ENCODE results near the gene ZWILCH. TPM values are rescaled to one million over a fixed set of nuclear protein-coding genes. Genes with fewer than 3 reads are reported as not detected.
A peak's percentile ranks its signal among the peaks of the same experiment; 100 is the strongest.

Gene ZWILCH
- total RNA-seq, 1 donor from 2014 or later = 89.5 TPM

DNA sequence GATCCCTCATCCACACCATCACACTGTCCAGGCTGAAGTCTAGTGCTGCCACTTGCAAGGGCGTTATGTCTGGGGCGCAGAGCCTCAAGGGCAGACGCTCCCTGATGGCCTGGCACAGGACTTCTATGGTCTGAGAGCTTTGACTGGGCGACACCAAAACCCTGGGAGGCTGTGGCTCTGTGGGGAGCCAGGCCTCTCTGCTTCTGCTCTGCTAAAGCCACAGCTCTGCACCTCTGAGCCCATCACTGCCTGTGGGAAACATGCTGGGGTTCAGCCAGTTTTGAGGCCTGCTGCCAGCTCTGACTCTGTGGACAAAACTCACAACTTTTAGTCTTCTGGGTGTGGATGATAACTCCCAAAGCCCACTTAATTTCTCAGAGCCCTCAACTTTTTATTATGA lies 67.0 kb downstream of the ZWILCH start:
- H3K79me2 ChIP-seq (ENCODE audit: low read depth) = no peaks in the 10 kb centered on the region
- H3K36me3 Mint-ChIP-seq = no peaks in the 10 kb centered on the region
- no peaks in the 10 kb centered on the region for H3K27me3 ChIP-seq
- H3K4me1 ChIP-seq = no peaks in the 10 kb centered on the region
- H3K9me3 Mint-ChIP-seq = no peaks in the 10 kb centered on the region
- H2AFZ ChIP-seq (replicated peaks) = no peak overlapping the region
- H3K9ac ChIP-seq = no peak overlapping the region
- H3K27ac ChIP-seq = no peak overlapping the region
- H3K9me3 ChIP-seq (ENCODE audit: low read depth) = no peaks in the 10 kb centered on the region
- H4K20me1 ChIP-seq (ENCODE audit: low read depth) = no peaks in the 10 kb centered on the region
- H3K4me2 ChIP-seq = no peak overlapping the region
- peaks cover 29% of the 10 kb centered on the region for H3K4me1 Mint-ChIP-seq
- no peak overlapping the region for H3K27ac Mint-ChIP-seq
- peaks cover 2% of the 10 kb centered on the region for H3K27me3 Mint-ChIP-seq (ENCODE audit: insufficient read depth, low read depth)
- H3K4me3 ChIP-seq = no peak overlapping the region
- TF ChIP-seq EZH2phosphoT487 (IDR thresholded peaks at IDR 0.05) (no peak), EZH2 (IDR thresholded peaks at IDR 0.05) (no peak), CTCF (IDR thresholded peaks at IDR 0.05) (no peak)
- no peak overlapping the region for H3K4me3 Mint-ChIP-seq
- no peaks in the 10 kb centered on the region for H3K36me3 ChIP-seq
- DNase-seq (ENCODE audit: low spot score) = no peak
- H3F3A ChIP-seq (ENCODE audit: low read depth) = no peaks in the 10 kb centered on the region

DNA sequence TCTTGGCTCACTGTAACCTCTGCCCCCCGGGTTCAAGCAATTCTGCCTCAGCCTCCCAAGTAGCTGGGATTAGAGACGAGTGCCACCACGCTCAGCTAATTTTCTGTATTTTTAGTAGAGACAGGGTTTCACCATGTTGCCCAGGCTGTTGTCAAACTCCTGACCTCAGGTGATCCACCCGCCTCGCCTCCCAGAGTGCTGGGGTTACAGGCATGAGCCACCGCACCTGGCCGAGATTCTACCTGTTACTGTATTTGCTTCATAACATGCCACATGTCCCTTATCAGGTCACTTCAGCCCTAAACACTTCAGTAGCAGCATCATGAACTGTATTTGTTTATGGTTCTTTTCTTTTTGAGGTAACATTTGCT lies 68.2 kb downstream of the ZWILCH start:
- H3K27me3 Mint-ChIP-seq (ENCODE audit: insufficient read depth, low read depth) = peaks cover 2% of the 10 kb centered on the region
- no peak overlapping the region for H3K4me3 Mint-ChIP-seq
- Histone ChIP-seq H2AFZ (replicated peaks) (no peak overlapping the region), H3K27me3 (no peaks in the 10 kb centered on the region), H3K4me1 (no peaks in the 10 kb centered on the region), H3K27ac (no peak overlapping the region), H4K20me1 (ENCODE audit: low read depth) (no peaks in the 10 kb centered on the region), H3F3A (ENCODE audit: low read depth) (no peaks in the 10 kb centered on the region), H3K79me2 (ENCODE audit: low read depth) (no peaks in the 10 kb centered on the region), H3K9me3 (ENCODE audit: low read depth) (no peaks in the 10 kb centered on the region), H3K9ac (no peak overlapping the region), H3K4me3 (no peak overlapping the region), H3K36me3 (no peaks in the 10 kb centered on the region), H3K4me2 (no peak overlapping the region)
- H3K4me1 Mint-ChIP-seq = peaks cover 27% of the 10 kb centered on the region
- TF ChIP-seq CTCF (IDR thresholded peaks at IDR 0.05) = no peak
- no peak for TF ChIP-seq EZH2 (IDR thresholded peaks at IDR 0.05)
- no peak for TF ChIP-seq EZH2phosphoT487 (IDR thresholded peaks at IDR 0.05)
- no peaks in the 10 kb centered on the region for H3K9me3 Mint-ChIP-seq
- H3K27ac Mint-ChIP-seq = no peak overlapping the region
- H3K36me3 Mint-ChIP-seq = no peaks in the 10 kb centered on the region
- DNase-seq (ENCODE audit: low spot score) = no peak

DNA sequence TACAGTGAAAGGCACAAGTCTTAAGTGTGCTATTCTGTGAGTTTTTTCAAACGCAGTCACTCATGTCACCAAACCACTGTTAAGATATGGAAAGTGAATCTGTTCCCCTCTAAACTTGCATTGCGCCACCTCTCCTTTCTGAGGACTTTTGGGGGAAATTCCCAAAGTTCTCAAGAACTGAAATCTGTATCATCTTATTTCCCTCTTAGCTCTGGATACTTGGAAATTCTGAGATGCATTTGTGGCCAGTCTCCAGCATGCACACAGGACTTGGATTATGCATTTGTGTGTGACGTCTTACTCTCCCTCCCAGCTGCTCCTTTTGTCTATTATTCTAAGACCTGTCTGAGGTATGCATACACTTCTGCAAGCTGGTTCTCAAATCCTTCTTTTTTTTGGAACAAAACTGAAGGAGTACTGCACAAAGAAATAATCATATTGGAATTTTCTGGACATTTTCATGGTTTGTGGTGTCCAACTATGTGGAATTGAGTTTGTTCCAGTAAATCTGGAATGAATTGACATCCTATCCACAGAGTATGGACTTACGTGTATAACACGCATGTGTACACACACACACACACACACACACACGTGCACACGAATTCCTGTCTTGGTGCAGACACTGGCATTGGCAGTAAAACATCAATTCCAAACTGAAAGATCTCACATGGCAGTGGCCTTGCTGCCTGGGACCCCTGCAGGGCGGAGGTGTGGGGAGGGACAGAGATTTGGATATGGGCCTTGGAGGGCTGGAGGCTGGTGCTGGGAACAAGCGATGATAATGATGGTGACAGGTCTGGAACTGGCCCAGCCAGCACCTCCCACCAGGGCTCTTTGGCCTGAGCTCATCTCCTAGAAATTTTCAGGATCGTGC lies 68.8 kb downstream of the ZWILCH start:
- no peaks in the 10 kb centered on the region for H4K20me1 ChIP-seq (ENCODE audit: low read depth)
- no peaks in the 10 kb centered on the region for H3K79me2 ChIP-seq (ENCODE audit: low read depth)
- no peak overlapping the region for H3K4me2 ChIP-seq
- no peaks in the 10 kb centered on the region for H3K9me3 ChIP-seq (ENCODE audit: low read depth)
- Mint-ChIP-seq H3K36me3 (no peaks in the 10 kb centered on the region), H3K4me3 (no peak overlapping the region), H3K4me1 (peaks cover 27% of the 10 kb centered on the region), H3K27me3 (ENCODE audit: insufficient read depth, low read depth) (peaks cover 2% of the 10 kb centered on the region), H3K27ac (peak overlapping the region; percentile 82), H3K9me3 (no peaks in the 10 kb centered on the region)
- H3F3A ChIP-seq (ENCODE audit: low read depth) = no peaks in the 10 kb centered on the region
- no peaks in the 10 kb centered on the region for H3K27me3 ChIP-seq
- H3K4me3 ChIP-seq = no peak overlapping the region
- no peak for TF ChIP-seq EZH2phosphoT487 (IDR thresholded peaks at IDR 0.05)
- TF ChIP-seq CTCF (IDR thresholded peaks at IDR 0.05) = no peak
- no peak for TF ChIP-seq EZH2 (IDR thresholded peaks at IDR 0.05)
- no peaks in the 10 kb centered on the region for H3K36me3 ChIP-seq
- no peaks in the 10 kb centered on the region for H3K4me1 ChIP-seq
- no peak for DNase-seq (ENCODE audit: low spot score)
- no peak overlapping the region for H3K9ac ChIP-seq
- H2AFZ ChIP-seq (replicated peaks) = no peak overlapping the region
- no peak overlapping the region for H3K27ac ChIP-seq
